ENCODE data around the gene RALGPS1. TPM values are rescaled to one million over a fixed set of nuclear protein-coding genes. Genes with fewer than 3 reads are reported as not detected.

RALGPS1 gene
- total and polyA plus RNA-seq, 2 of the 13 experiments (the other 11 are each of a cell fraction or from before 2014, with no cell fraction given): 3.7 to 6.5 TPM

- TF ChIP-seq BATF2 (CRISPR knock-in tag; IDR thresholded peaks at IDR 0.05) (peak; percentile 73; the same call in 1 of the 2 replicates), FOXP4 (CRISPR knock-in tag; IDR thresholded peaks at IDR 0.05) (peak; percentile 66), FIP1L1 (IDR thresholded peaks at IDR 0.05; ENCODE audit: borderline replicate concordance, insufficient read depth, low read depth, low read length) (no peak), SALL1 (CRISPR knock-in tag; IDR thresholded peaks at IDR 0.05) (peak; percentile 100), RARA (CRISPR knock-in tag; IDR thresholded peaks at IDR 0.05) (peak; percentile 94), ZNF512 (CRISPR knock-in tag; IDR thresholded peaks at IDR 0.05) (peak; percentile 50; the same call in 1 of the 2 replicates), THAP11 (CRISPR knock-in tag; IDR thresholded peaks at IDR 0.05) (peak; percentile 72; the same call in 1 of the 2 replicates), FOXA3 (CRISPR knock-in tag; IDR thresholded peaks at IDR 0.05) (peak; percentile 85), ZBTB20 (CRISPR knock-in tag; IDR thresholded peaks at IDR 0.05; ENCODE audit: borderline replicate concordance, low read depth) (peak; percentile 99; the same call in 1 of the 2 replicates), THAP7 (CRISPR knock-in tag; IDR thresholded peaks at IDR 0.05) (peak; percentile 95; the same call in 1 of the 2 replicates), RERE (CRISPR knock-in tag; IDR thresholded peaks at IDR 0.05; ENCODE audit: low read depth) (0 out of 2 replicates have a peak, but pooled peaks have one; percentile 28), GLI4 (CRISPR knock-in tag; IDR thresholded peaks at IDR 0.05; ENCODE audit: borderline replicate concordance) (peak; percentile 98; the same call in 1 of the 2 replicates), XRCC5 (optimal IDR thresholded peaks at IDR 0.05; ENCODE audit: low read length) (peak; percentile 24), DRAP1 (CRISPR knock-in tag; IDR thresholded peaks at IDR 0.05) (peak; percentile 87), HMGXB4 (CRISPR knock-in tag; IDR thresholded peaks at IDR 0.05; ENCODE audit: borderline replicate concordance in 1 of 2, low read depth in 1 of 2) (peak; percentile 56 to 96; a peak in 3 of 4 replicates)
These were observed 244.8 kb downstream of the RALGPS1 start (continued) for GRCh38 chr9:127159325-127159801.

All from HepG2 (cell line).